ENCODE results near the gene ZRANB2.
A peak's percentile ranks its signal among the peaks of the same experiment; 100 is the strongest.

The ZRANB2 gene, protein sequence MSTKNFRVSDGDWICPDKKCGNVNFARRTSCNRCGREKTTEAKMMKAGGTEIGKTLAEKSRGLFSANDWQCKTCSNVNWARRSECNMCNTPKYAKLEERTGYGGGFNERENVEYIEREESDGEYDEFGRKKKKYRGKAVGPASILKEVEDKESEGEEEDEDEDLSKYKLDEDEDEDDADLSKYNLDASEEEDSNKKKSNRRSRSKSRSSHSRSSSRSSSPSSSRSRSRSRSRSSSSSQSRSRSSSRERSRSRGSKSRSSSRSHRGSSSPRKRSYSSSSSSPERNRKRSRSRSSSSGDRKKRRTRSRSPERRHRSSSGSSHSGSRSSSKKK

GRCh38 chr1:71080739-71081696 is at the start of gene ZRANB2:
Gene ZRANB2, minus strand, starts transcription at chr1:71081035. Its CDS starts 40 bp downstream, at chr1:71080995.
- peak; percentile 98 for ATAC-seq
- H3K27ac Mint-ChIP-seq: peak within 1 kb of the TSS; percentile 100
- H3K4me1 Mint-ChIP-seq: peaks cover 20% of the 10 kb centered on the region
- H3K4me3 Mint-ChIP-seq: peak within 1 kb of the TSS; percentile 75
- H3K9me3 Mint-ChIP-seq: peaks cover 4% of the 10 kb centered on the region
- H3K36me3 Mint-ChIP-seq: peaks cover 50% of the 10 kb centered on the region
- DNase-seq (ENCODE audit: low spot score in 2 of 2): peak; percentile 81 to 92

- Mint-ChIP-seq H3K27ac (no peak overlapping the region), H3K4me1 (no peaks in the 10 kb centered on the region), H3K9me3 (peaks cover 39% of the 10 kb centered on the region), H3K36me3 (no peaks in the 10 kb centered on the region), H3K4me3 (no peak overlapping the region)
- ATAC-seq (no peak), DNase-seq (ENCODE audit: low spot score in 2 of 2) (no peak)
Observed at GRCh38 chr1:71128060-71128459, 47.2 kb upstream of the ZRANB2 start.

- ATAC-seq: no peak
- H3K4me3 Mint-ChIP-seq: no peak overlapping the region
- no peak overlapping the region for H3K27ac Mint-ChIP-seq
- DNase-seq (ENCODE audit: low spot score in 2 of 2): no peak
- H3K4me1 Mint-ChIP-seq: no peaks in the 10 kb centered on the region
- no peaks in the 10 kb centered on the region for H3K36me3 Mint-ChIP-seq
- H3K9me3 Mint-ChIP-seq: peaks cover 11% of the 10 kb centered on the region
Observed at GRCh38 chr1:71118086-71118485, 37.3 kb upstream of the ZRANB2 start.

DNA sequence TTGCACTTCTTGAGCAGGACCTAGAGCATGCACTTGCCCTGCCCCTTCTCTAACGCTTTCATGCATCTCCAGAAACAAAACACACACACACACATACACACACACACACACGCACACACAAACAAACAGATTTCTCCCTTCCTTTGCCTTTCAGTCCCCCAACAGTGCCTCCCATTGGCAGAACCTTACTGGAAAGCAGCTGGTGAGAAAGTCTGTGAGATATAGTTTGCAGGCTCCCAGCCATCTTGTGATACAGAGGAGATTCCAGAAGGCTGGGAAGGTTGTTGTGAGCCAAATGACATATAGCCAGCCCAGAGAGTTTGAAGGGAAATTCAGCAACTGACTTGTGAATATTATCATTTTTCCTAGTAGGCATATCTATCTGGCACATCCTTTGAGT is 35.9 kb upstream of the ZRANB2 start:
- Mint-ChIP-seq H3K4me3 (no peak overlapping the region), H3K36me3 (no peaks in the 10 kb centered on the region), H3K9me3 (peaks cover 8% of the 10 kb centered on the region), H3K27ac (no peak overlapping the region), H3K4me1 (no peaks in the 10 kb centered on the region)
- DNase-seq (ENCODE audit: low spot score in 2 of 2): no peak
- no peak for ATAC-seq

DNA sequence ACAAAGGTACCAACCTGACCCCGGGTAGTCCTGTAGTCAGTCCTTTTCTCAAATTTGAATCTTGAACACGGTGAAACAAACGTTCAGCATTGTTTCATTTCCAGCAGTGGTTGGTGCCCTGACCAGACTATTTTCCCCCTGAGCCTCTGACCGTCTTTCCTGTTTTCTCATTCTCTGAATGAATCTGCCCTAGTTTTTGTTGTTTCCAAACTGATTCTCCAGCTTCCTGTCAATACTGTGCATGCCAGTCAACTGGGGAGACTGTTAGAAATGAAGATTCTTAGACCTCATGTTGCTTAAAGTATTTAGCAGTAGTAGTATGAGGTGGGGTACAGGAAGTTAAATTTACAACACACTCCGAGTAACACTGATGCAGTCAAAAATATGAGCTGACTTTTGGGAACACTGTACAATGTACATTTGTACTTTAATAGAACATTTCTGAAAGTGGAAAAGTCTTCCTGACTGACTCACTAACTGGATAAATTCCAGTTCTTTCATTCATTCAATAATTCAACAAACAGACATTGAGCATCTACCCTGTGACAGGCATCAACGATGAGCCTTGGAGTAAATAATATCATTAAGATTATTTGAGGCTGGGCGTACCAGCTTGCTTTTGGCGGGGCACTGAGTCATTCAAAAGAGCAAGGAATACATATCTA is 26.0 kb upstream of the ZRANB2 start:
- H3K4me1 Mint-ChIP-seq: no peaks in the 10 kb centered on the region
- H3K27ac Mint-ChIP-seq: no peak overlapping the region
- no peaks in the 10 kb centered on the region for H3K9me3 Mint-ChIP-seq
- no peak overlapping the region for H3K4me3 Mint-ChIP-seq
- no peaks in the 10 kb centered on the region for H3K36me3 Mint-ChIP-seq
- ATAC-seq (no peak), DNase-seq (ENCODE audit: low spot score in 2 of 2) (no peak)

- H3K4me1 Mint-ChIP-seq: no peaks in the 10 kb centered on the region
- no peak for DNase-seq (ENCODE audit: low spot score in 2 of 2)
- no peaks in the 10 kb centered on the region for H3K9me3 Mint-ChIP-seq
- no peak for ATAC-seq
- no peak overlapping the region for H3K4me3 Mint-ChIP-seq
- no peaks in the 10 kb centered on the region for H3K36me3 Mint-ChIP-seq
- no peak overlapping the region for H3K27ac Mint-ChIP-seq
Observed at GRCh38 chr1:71104417-71104816, 23.6 kb upstream of the ZRANB2 start.

DNA sequence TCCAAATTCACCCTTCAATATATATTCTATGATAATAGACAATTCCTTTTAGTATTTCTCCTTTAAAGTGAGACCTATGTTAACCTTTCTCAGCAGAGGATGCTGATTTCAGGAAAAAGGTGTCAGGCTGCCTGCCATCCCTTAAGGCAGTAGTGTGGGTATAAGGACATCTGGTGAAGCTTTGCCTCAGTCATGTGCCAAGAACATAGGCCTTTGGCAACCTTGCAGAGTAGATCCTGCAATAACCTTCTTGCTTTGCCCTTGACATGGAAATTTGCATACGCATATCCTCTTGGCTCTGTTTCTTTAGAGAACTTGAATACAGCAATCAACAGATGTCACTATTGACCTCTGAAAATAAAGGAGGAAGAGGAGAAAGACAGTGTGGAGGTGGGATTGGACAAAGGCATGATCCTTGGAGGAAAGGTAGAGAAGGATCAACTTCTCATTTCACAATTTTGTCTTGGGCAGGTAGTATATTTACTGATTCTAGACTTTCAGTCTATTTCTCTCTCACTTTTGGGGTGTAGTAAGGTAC is 21.1 kb upstream of the ZRANB2 start:
- no peaks in the 10 kb centered on the region for H3K36me3 Mint-ChIP-seq
- H3K27ac Mint-ChIP-seq: no peak overlapping the region
- ATAC-seq: no peak
- H3K4me1 Mint-ChIP-seq: no peaks in the 10 kb centered on the region
- no peak for DNase-seq (ENCODE audit: low spot score in 2 of 2)
- no peaks in the 10 kb centered on the region for H3K9me3 Mint-ChIP-seq
- no peak overlapping the region for H3K4me3 Mint-ChIP-seq

DNA sequence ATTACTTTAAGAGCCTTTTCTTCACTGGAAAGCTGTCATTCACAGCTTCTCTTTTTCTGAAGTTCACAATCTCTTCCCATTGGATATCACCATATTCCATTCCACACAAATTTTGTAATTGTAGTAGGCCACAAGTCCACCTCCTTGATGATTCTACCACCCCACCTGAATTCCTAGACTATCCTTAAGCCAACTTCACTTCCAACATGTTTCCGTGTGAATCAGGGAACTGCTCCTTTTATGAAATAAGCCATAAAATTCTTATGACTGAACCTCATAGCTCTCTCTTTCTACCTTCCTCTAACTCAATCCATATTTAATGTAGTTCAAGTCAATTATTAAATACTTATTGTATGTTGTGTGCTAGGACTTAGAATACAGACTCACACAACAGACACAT is 16.6 kb upstream of the ZRANB2 start:
- Mint-ChIP-seq H3K36me3 (no peaks in the 10 kb centered on the region), H3K9me3 (no peaks in the 10 kb centered on the region), H3K4me1 (no peaks in the 10 kb centered on the region), H3K4me3 (no peak overlapping the region), H3K27ac (no peak overlapping the region)
- DNase-seq (ENCODE audit: low spot score in 2 of 2) (no peak), ATAC-seq (no peak)

DNA sequence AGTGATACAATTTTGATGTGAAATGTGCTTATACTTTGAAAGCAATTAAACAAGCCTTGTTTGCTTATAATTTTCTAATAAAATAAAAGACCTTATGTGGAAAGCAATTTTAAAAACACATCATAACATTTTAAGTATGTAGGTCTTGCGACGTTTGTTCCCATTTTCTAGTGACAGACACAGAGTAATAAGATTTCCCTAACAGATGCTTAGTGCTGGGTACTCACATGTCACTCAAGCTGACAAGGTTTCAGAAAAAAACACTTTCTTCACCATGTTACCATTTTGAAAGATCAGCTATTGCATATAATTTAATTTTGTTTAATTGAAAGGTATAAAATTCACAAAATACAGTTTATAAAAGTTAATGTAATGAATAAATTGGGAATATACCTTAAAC is 14.1 kb upstream of the ZRANB2 start:
- no peaks in the 10 kb centered on the region for H3K36me3 Mint-ChIP-seq
- ATAC-seq: no peak
- no peaks in the 10 kb centered on the region for H3K9me3 Mint-ChIP-seq

GRCh38 chr1:71093938-71094337 is 13.1 kb upstream of the ZRANB2 start:
- H3K9me3 Mint-ChIP-seq: no peaks in the 10 kb centered on the region
- no peaks in the 10 kb centered on the region for H3K36me3 Mint-ChIP-seq
- ATAC-seq (no peak), DNase-seq (ENCODE audit: low spot score in 2 of 2) (no peak)
- H3K4me1 Mint-ChIP-seq: no peaks in the 10 kb centered on the region
- H3K4me3 Mint-ChIP-seq: no peak overlapping the region
- H3K27ac Mint-ChIP-seq: no peak overlapping the region

More for the DNA sequence above, 14.1 kb upstream of the ZRANB2 start:
- H3K27ac Mint-ChIP-seq: no peak overlapping the region
- no peak for DNase-seq (ENCODE audit: low spot score in 2 of 2)
- H3K4me1 Mint-ChIP-seq: no peaks in the 10 kb centered on the region
- no peak overlapping the region for H3K4me3 Mint-ChIP-seq

GRCh38 chr1:71089536-71090270 is 8.9 kb upstream of the ZRANB2 start:
- H3K4me1 Mint-ChIP-seq: no peaks in the 10 kb centered on the region
- H3K27ac Mint-ChIP-seq: no peak overlapping the region
- ATAC-seq (no peak), DNase-seq (ENCODE audit: low spot score in 2 of 2) (no peak)
- no peaks in the 10 kb centered on the region for H3K36me3 Mint-ChIP-seq
- no peaks in the 10 kb centered on the region for H3K9me3 Mint-ChIP-seq
- H3K4me3 Mint-ChIP-seq: no peak overlapping the region

GRCh38 chr1:71088645-71089287 is 7.9 kb upstream of the ZRANB2 start:
- no peak overlapping the region for H3K27ac Mint-ChIP-seq
- ATAC-seq (no peak), DNase-seq (ENCODE audit: low spot score in 2 of 2) (no peak)
- H3K9me3 Mint-ChIP-seq: no peaks in the 10 kb centered on the region
- H3K36me3 Mint-ChIP-seq: no peaks in the 10 kb centered on the region
- H3K4me1 Mint-ChIP-seq: no peaks in the 10 kb centered on the region
- no peak overlapping the region for H3K4me3 Mint-ChIP-seq

GRCh38 chr1:71087713-71088112 is 6.9 kb upstream of the ZRANB2 start:
- Mint-ChIP-seq H3K4me3 (no peak overlapping the region), H3K4me1 (no peaks in the 10 kb centered on the region), H3K27ac (no peak overlapping the region), H3K36me3 (no peaks in the 10 kb centered on the region), H3K9me3 (no peaks in the 10 kb centered on the region)
- DNase-seq (ENCODE audit: low spot score in 2 of 2) (no peak), ATAC-seq (no peak)

DNA sequence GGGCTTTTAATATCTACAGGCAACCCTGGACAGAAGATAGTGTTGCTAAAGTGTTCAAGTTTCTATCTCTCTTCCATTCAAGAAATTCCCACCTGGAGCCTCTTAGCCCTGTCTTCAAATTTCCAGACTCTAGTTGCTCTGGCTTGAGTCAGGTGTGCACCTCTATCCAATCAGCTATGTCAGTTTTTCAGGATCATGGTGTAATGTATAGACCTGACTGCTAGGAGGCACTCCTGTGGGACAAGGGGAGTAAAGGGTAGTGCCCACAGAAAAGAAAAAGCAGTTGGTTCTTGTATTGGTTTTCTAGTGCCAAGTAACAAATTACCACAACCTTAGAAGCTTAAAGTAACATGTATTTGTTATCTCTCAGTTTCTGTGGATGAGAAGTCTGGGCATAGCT is 6.2 kb upstream of the ZRANB2 start:
- Mint-ChIP-seq H3K36me3 (no peaks in the 10 kb centered on the region), H3K9me3 (peaks cover 1% of the 10 kb centered on the region), H3K4me3 (no peak overlapping the region), H3K27ac (no peak overlapping the region), H3K4me1 (peaks cover 2% of the 10 kb centered on the region)
- DNase-seq (ENCODE audit: low spot score in 2 of 2) (no peak), ATAC-seq (peak; percentile 21)
